HG02938 (cell line): Measurements from ENCODE around the gene PTPRG.

Experiments
- ATAC-seq: cut with Tn5 transposase; IDR thresholded peaks from one replicate; pipeline ENCODE4 v1.9.1; 2021; ENCODE audit warnings: mild to moderate bottlenecking, moderate library complexity; ENCODE audit not compliant: unreplicated experiment

PTPRG gene

DNA sequence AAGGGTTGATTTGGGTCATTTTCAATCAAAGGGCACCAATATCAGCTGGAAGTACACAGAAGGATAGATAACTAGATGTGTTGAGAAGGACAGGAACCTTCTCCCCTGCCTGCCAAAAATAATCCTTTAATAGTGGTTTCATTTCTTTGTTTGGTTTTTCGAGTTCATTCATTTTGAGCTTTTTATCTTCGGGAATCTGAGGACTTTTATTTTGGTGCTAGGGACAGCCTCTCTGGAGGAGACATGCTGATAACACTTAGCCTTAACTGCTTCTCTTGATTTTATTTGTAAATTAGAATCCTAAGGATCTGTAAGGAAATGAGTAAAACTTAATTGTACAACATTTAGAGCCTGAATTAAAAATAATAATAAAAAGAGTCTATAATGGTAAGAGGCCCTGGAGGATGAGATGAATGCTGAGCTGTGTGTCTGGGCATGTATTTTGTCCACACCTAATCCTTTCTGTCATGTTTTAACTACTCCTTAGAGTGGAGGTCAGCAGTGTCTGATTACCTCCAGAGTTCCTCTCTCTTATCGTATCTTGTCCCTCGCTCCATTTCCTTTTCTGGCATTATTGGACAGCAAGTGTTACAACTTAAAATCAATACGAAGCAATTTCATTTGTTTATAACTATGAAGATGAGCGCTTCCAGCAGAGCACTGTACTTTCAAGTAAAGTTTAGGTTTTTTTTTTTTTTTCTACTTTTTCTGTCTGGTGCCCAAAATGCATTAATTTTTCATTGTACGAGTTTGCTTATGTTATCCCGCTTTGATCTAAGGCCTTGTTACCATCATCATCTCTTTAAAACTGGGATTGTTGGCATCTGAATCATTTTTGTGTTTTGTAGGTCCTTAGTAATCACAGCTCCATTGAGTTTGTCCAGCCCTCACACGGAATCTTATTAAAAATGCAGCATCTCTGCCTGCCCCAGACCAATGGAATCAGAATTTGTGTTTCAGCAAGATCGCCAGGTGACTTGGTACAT is 22.8 kb downstream of the PTPRG start:
- no peak for ATAC-seq

- ATAC-seq = no peak
Observed at GRCh38 chr3:61589856-61590255, 28.5 kb downstream of the PTPRG start.

DNA sequence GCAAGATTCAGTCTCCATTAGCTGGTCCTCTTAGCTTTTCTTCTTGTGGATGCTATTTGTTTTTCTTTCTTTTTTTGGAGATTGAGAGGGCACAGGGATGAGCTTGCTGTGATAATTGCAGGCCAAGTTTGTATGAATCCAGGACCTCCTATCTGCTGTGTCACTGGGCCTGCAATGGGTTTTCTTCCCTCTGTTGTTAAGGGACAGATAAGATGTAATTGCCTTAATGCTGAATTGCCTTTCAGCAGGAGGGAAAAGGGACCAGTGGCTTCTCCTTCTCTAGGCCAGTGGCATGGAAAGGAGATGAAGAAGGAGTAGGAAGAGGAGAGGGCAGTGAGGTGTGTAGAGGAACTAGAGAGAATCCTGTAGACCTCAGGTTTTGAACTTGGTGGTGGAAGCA is 29.9 kb downstream of the PTPRG start:
- no peak for ATAC-seq

- ATAC-seq = no peak
Observed at GRCh38 chr3:61593446-61594029, 32.2 kb downstream of the PTPRG start.

- ATAC-seq = no peak
Observed at GRCh38 chr3:61594144-61594963, 33.0 kb downstream of the PTPRG start.

DNA sequence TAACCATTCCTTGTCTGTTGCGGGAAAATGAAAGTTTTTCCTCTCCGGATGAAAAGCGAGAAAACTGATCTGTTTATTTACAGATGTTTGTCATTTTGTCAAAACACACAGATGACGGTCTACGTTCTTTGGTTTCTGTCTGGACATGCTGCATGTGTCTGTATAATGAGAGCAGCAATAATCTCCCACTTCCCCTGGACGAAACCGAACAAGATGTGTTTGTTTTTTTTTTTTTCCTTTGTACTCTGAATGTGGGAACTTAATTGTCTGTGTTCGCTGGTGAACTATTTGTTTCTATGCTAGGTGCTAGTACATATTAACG is 33.6 kb downstream of the PTPRG start:
- no peak for ATAC-seq

DNA sequence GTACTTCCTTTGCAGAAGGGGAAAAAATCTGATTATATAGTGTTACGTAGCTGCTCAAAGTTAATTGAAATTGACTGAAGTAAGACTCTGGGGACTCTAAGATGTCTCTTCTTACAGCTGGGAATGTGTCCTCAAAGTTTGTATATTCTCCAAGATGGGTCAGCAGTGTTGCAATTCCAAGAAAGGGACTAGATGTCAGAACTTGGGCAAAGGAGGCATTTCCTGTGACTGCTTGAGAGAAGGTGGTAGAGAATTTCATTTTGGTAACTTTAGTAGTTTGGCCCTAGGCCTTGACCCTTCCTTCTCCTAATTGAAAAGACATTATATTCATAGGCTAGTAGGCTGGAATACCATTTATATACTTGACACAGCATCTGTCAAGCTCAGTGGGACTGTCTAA is 33.9 kb downstream of the PTPRG start:
- no peak for ATAC-seq

GRCh38 chr3:61595826-61596225 is 34.5 kb downstream of the PTPRG start:
- no peak for ATAC-seq

- no peak for ATAC-seq
Observed at GRCh38 chr3:61597906-61598305, 36.5 kb downstream of the PTPRG start.

- ATAC-seq = no peak
Observed at GRCh38 chr3:61600195-61600594, 38.8 kb downstream of the PTPRG start.

GRCh38 chr3:61601831-61602230 is 40.5 kb downstream of the PTPRG start:
- no peak for ATAC-seq

DNA sequence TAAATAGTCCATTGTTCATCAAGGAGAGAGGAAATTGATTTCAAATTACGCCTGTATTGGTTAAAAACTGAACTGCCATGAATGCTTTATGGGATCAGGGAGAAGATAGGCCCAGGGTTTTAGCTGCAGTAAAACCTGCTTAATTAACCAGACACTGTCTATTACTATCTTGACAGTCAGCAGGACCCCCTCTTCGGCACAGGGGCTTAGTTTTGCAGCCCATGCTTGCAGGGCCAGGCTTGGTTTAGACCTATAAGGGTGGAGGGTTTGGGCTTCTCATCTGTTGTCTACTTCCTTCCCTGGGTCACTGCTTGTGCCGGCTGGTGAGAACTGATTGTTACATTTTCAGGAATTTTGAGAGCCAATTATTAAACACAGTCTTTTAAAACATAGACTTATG is 41.1 kb downstream of the PTPRG start:
- no peak for ATAC-seq

GRCh38 chr3:61605589-61606175 is 44.3 kb downstream of the PTPRG start:
- no peak for ATAC-seq

GRCh38 chr3:61606196-61606595 is 44.8 kb downstream of the PTPRG start:
- ATAC-seq = no peak

DNA sequence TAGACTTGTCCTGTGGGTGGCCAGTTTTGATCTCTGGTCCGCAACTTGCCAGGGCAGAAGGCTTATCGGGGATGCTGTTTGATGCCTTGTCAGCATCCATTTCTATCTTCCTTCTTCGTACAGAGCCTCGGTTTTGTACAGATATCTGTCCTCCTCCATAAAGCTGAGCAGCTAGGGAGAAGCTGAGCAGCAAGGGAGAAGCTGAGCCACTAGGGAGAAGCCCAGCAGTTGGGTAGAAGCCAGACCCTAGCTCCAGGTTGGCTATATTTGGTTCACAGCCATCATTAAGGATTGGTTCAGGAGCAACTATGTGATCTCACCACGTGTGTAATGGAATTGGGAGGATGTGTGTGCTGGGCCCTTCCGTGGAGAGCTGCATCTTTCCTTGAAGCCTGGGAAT is 46.7 kb downstream of the PTPRG start:
- ATAC-seq = no peak

DNA sequence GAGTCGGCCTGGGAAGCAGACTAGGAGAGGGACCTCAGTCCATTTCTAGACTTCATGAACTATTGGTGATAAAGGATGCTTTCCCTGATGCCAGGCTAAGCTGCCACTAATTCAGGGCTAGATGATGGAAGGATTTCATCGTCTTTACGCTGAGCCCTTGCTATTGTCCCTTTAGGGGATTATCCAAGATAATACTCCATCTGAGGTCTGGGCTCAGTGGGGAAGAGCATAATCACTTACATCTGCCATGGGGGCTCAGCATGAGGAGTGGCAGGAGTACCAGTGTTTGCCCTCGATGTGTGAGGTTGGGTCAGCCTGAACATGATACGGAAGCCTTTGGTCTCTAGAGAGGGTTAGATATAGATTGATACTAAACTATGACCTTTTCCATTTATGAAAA is 47.3 kb downstream of the PTPRG start:
- no peak for ATAC-seq

DNA sequence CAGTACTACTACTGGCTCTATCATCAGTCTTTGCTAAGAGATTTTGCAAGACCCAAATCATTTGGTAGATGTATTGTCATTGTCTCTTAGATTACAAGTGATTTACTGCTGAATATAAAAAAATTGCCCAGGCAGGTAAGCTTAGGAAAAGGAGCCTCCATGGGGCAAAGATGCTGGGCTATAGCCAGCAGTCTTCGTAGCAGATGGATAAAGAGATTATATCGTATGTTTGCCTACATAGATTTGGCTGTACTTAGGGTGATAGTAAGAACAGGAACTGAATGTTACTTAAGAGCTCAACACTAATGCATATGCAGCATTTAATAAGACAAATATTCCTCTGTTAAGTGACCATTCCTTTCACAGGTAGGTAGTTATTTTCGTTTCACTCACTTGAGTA is 48.9 kb downstream of the PTPRG start:
- ATAC-seq = no peak

- no peak for ATAC-seq
Observed at GRCh38 chr3:61612211-61613194, 51.1 kb downstream of the PTPRG start.

- ATAC-seq = no peak
Observed at GRCh38 chr3:61613666-61614065, 52.3 kb downstream of the PTPRG start.

DNA sequence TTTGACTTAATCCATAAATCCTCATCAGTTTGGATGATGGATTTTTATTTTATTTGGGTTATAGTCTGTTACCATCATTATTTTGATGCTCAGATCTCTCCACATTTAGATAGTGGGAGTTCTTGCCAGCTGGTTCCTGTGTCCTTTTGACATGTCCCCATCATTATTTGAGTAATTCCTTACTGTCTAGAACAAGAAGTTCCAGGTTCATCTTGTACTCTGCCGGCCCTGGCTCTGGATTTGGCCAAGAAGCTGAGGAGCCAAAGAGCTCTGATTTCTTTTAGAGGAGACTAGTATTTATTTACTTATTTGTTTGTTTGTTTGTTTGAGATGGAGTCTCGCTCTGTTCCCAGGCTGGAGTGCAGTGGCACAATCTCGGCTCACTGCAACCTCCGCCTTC is 54.3 kb downstream of the PTPRG start:
- ATAC-seq = no peak
